NCI-H510A treated with DMSO at 0.1 percent for 48 hours (cell line): ENCODE data around the gene FHL2.

Experiments
- DNase-seq: peaks from one replicate; lab custom pipeline; 2025; lab: John Stamatoyannopoulos, UW

Gene FHL2

GRCh38 chr2:105313877-105314276 lies 85.0 kb downstream of the FHL2 start:
- no peak for DNase-seq
